SU-DHL-6 (cell line): ENCODE results near the gene EPB41.
"Not testable (repeated sequence)": the region's sequence is repeated elsewhere in the genome, so short reads cannot be mapped to it uniquely, and the experiment has no call there.

ENCODE experiments used
- H2AFZ ChIP-seq: fragments of 200-600 bp; sonication (generic); 2 replicates; pipeline ENCODE4 v1.6.1; 2014; ENCODE audit warnings: low read depth, mild to moderate bottlenecking, moderate library complexity, mixed read lengths, antibody characterized with exemption, low read length; ENCODE audit not compliant: severe bottlenecking
- H3F3A ChIP-seq: fragments of 200-600 bp; shearing (Covaris generic); 2 replicates; pipeline ENCODE4 v1.6.0; 2016; ENCODE audit warnings: antibody characterized with exemption, mild to moderate bottlenecking; ENCODE audit not compliant: insufficient read depth
- H3K27ac ChIP-seq: fragments of 200-600 bp; sonication (generic); 2 replicates; pipeline ENCODE4 v1.5.1; 2016; ENCODE audit warnings: low read depth, mild to moderate bottlenecking, low read length, moderate library complexity, mixed read lengths
- H3K27me3 ChIP-seq: fragments of 200-600 bp; sonication (generic), shearing (Covaris generic); 2 replicates; pipeline ENCODE4 v1.6.0; 2014; ENCODE audit warnings: mild to moderate bottlenecking, low read length
- H3K36me3 ChIP-seq: fragments of 200-600 bp; sonication (generic); 2 replicates; pipeline ENCODE4 v1.6.1; 2014; ENCODE audit warnings: mild to moderate bottlenecking, low read length, mixed read lengths
- H3K4me2 ChIP-seq: fragments of 300-600, 200-600 bp; shearing (Covaris generic), sonication (generic); 2 replicates; pipeline ENCODE4 v1.6.0; 2014; ENCODE audit warnings: low read length, low read depth, mild to moderate bottlenecking; ENCODE audit not compliant: poor library complexity, severe bottlenecking
- H3K4me3 ChIP-seq: fragments of 200-600 bp; sonication (generic); 2 replicates; pipeline ENCODE4 v1.5.1; 2014; ENCODE audit warnings: antibody characterized with exemption, low read length, mild to moderate bottlenecking, mixed read lengths; ENCODE audit not compliant: insufficient read depth, poor library complexity, severe bottlenecking
- H3K79me2 ChIP-seq: fragments of 200-600 bp; sonication (generic); 2 replicates; pipeline ENCODE4 v1.6.1; 2014; ENCODE audit warnings: mild to moderate bottlenecking, low read length, moderate library complexity; ENCODE audit not compliant: insufficient read depth
- H3K9ac ChIP-seq: fragments of 200-600 bp; sonication (generic); 2 replicates; pipeline ENCODE4 v1.7.0; 2014; ENCODE audit warnings: mild to moderate bottlenecking, low read length
- H3K9me2 ChIP-seq: fragments of 200-600 bp; sonication (generic); replicated peaks from 2 replicates; pipeline ENCODE4 v1.6.1; 2014; ENCODE audit warnings: low read length; ENCODE audit not compliant: insufficient read depth
- H3K9me3 ChIP-seq: fragments of 200-600 bp; sonication (generic); 2 replicates; pipeline ENCODE4 v1.6.1; 2014; ENCODE audit warnings: low read length, mixed read lengths; ENCODE audit not compliant: insufficient read depth
- H4K20me1 ChIP-seq: fragments of 200-600 bp; sonication (generic); 2 replicates; pipeline ENCODE4 v1.6.1; 2014; ENCODE audit warnings: low read depth, mild to moderate bottlenecking, antibody characterized with exemption, low read length, moderate library complexity, mixed read lengths
- CTCF ChIP-seq: fragments of 200-600 bp; sonication (generic); IDR thresholded peaks from one replicate; pipeline ENCODE4 v1.5.1; 2017; ENCODE audit warnings: antibody characterized with exemption, mild to moderate bottlenecking, low read length, moderate library complexity; ENCODE audit not compliant: insufficient read depth, poor library complexity, severe bottlenecking
- EZH2phosphoT487 ChIP-seq: fragments of 200-600 bp; sonication (generic), shearing (Covaris generic); conservative IDR thresholded peaks from 2 replicates; pipeline ENCODE4 v1.6.1; 2018; ENCODE audit warnings: mild to moderate bottlenecking, antibody characterized with exemption, low read length, moderate library complexity, mixed read lengths

EPB41 gene

GRCh38 chr1:29077155-29077554 lies 162.8 kb downstream of the EPB41 start:
- H2AFZ ChIP-seq: no peak overlapping the region
- no peak overlapping the region for H3K4me3 ChIP-seq
- peaks cover 4% of the 10 kb centered on the region; the same call in 1 of the 2 replicates for H3K36me3 ChIP-seq
- H3K4me2 ChIP-seq: no peak overlapping the region
- H3K79me2 ChIP-seq: no peaks in the 10 kb centered on the region
- H3F3A ChIP-seq: no peaks in the 10 kb centered on the region
- no peak overlapping the region for H3K27ac ChIP-seq
- H3K9me3 ChIP-seq: no peaks in the 10 kb centered on the region
- TF ChIP-seq CTCF (no peak), EZH2phosphoT487 (no peak)
- no peaks in the 10 kb centered on the region for H3K27me3 ChIP-seq
- H3K9ac ChIP-seq: no peak overlapping the region
- H4K20me1 ChIP-seq: no peaks in the 10 kb centered on the region
- no peaks in the 10 kb centered on the region for H3K9me2 ChIP-seq

- H3K9me3 ChIP-seq, H2AFZ ChIP-seq, H3K4me3 ChIP-seq, H3K27me3 ChIP-seq, H3K9ac ChIP-seq, H3F3A ChIP-seq, H4K20me1 ChIP-seq, H3K79me2 ChIP-seq, H3K36me3 ChIP-seq, H3K4me2 ChIP-seq, H3K27ac ChIP-seq, H3K9me2 ChIP-seq: not testable (repeated sequence)
These were observed 165.7 kb downstream of the EPB41 start for GRCh38 chr1:29079916-29080629.

- H3K4me2 ChIP-seq: no peak overlapping the region
- no peaks in the 10 kb centered on the region for H3K9me3 ChIP-seq
- no peaks in the 10 kb centered on the region for H4K20me1 ChIP-seq
- H3K9ac ChIP-seq: no peak overlapping the region
- no peaks in the 10 kb centered on the region for H3K9me2 ChIP-seq
- TF ChIP-seq CTCF (no peak), EZH2phosphoT487 (no peak)
- H2AFZ ChIP-seq: no peak overlapping the region
- no peaks in the 10 kb centered on the region for H3K36me3 ChIP-seq
- no peaks in the 10 kb centered on the region for H3K27me3 ChIP-seq
- H3K4me3 ChIP-seq: no peak overlapping the region
- no peaks in the 10 kb centered on the region for H3K79me2 ChIP-seq
- no peak overlapping the region for H3K27ac ChIP-seq
- H3F3A ChIP-seq: no peaks in the 10 kb centered on the region
These were observed 166.8 kb downstream of the EPB41 start for GRCh38 chr1:29081201-29081600.

- no peaks in the 10 kb centered on the region for H3K36me3 ChIP-seq
- H3K27ac ChIP-seq: no peak overlapping the region
- H3K79me2 ChIP-seq: no peaks in the 10 kb centered on the region
- H3K4me2 ChIP-seq: no peak overlapping the region
- no peaks in the 10 kb centered on the region for H4K20me1 ChIP-seq
- H3K9me3 ChIP-seq: no peaks in the 10 kb centered on the region
- no peaks in the 10 kb centered on the region for H3K27me3 ChIP-seq
- H3K9me2 ChIP-seq: no peaks in the 10 kb centered on the region
- no peak overlapping the region for H3K4me3 ChIP-seq
- no peak overlapping the region for H3K9ac ChIP-seq
- H3F3A ChIP-seq: no peaks in the 10 kb centered on the region
- TF ChIP-seq EZH2phosphoT487: no peak
- no peak for TF ChIP-seq CTCF
- no peak overlapping the region for H2AFZ ChIP-seq
These were observed 168.2 kb downstream of the EPB41 start for GRCh38 chr1:29082519-29082918.
